ENCODE measurements around the gene ASTN2.

DNA sequence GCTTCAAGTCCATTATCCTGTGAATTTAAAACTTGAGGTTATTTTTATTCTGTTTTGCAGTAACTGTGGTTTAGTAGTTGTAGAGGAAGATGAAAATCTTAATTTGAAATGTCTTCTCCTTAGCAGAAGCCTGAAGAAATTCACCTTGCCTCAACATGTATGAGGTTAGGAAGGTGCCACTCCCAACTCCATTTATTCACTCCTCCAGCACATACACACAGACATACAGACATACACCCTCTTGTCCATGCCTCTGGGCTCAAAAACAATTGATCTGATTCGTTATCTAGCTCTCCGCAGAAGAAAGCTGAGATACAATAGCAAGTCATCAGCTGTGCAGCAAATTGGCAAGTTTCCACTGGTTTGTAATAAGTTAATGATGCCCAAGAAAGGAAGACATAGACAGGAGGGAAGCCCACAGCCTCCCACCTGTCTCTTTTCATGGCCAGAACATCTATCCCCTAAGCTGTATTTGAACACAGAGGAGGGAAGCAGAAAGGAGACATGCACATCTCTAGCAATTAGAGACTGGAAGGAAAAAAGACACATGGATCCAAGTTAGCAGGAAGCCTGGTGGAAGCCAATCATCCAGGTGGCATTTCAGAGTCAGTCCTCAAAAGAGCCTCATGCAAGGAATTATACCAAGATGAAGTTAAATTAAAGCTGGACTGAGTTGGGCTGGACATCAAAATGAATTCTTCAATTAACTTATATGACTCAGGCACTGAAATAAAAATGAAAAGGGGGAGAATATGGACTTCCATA, 257.9 kb downstream of the ASTN2 start:
- TF ChIP-seq EP300 (IDR thresholded peaks at IDR 0.05; ENCODE audit: low read depth), result no peak
- TF ChIP-seq, protein P1, sequence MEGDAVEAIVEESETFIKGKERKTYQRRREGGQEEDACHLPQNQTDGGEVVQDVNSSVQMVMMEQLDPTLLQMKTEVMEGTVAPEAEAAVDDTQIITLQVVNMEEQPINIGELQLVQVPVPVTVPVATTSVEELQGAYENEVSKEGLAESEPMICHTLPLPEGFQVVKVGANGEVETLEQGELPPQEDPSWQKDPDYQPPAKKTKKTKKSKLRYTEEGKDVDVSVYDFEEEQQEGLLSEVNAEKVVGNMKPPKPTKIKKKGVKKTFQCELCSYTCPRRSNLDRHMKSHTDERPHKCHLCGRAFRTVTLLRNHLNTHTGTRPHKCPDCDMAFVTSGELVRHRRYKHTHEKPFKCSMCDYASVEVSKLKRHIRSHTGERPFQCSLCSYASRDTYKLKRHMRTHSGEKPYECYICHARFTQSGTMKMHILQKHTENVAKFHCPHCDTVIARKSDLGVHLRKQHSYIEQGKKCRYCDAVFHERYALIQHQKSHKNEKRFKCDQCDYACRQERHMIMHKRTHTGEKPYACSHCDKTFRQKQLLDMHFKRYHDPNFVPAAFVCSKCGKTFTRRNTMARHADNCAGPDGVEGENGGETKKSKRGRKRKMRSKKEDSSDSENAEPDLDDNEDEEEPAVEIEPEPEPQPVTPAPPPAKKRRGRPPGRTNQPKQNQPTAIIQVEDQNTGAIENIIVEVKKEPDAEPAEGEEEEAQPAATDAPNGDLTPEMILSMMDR (IDR thresholded peaks at IDR 0.05), result no peak
- no peak for TF ChIP-seq POLR2AphosphoS5 (IDR thresholded peaks at IDR 0.05)
- no peak for TF ChIP-seq POLR2A (IDR thresholded peaks at IDR 0.05)

Data from transverse colon (tissue), 4 donors.